Dedifferentiated amniotic fluid mesenchymal stem cell (primary cell): ENCODE measurements around the gene FGF12.

Experiments used
- DNase-seq: peaks from one replicate; pipeline ENCODE4 v3.0.0-alpha.2; 2016; ENCODE audit errors: extremely low spot score

Gene FGF12

DNA sequence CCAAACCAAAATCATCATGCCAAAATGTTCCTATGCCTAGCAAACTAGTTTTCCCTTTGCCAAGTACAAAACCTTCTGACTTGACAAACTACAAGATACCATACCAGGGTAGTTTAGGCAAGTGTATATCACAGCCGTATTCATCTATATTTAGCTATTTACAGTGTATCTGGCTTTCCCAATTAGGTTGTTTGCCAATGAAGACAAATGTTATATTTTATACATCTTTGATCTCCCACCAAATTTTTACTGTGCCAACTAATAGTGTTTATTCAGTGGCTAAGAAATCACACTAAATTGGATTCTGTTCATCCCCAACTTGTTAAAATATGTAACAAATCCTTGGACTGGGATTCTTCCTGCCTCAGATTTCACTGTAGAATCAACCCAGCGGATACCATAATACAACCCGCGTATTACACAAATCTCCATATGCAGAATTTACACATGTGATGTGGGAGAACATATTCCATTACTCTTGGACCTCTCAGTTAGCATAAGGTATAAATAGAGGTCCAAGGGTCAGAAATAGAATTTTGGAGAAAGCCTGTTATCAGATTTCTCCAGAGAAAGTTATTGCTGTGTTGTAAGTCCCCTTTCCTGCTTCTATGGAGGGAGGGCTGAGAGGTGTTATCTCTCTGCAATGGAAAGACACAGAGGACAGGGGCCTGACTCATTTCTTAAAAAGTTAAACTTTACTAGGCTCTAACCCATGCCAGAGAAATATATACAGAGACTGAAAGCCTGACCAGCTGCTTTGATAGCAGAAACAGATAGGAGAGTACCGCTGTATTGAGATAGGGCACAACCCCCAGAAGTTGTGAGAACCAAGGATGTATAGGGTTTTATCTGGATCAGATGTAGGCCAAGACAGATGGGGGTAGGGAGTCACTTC lies 467.0 kb downstream of the FGF12 start:
- no peak for DNase-seq

DNA sequence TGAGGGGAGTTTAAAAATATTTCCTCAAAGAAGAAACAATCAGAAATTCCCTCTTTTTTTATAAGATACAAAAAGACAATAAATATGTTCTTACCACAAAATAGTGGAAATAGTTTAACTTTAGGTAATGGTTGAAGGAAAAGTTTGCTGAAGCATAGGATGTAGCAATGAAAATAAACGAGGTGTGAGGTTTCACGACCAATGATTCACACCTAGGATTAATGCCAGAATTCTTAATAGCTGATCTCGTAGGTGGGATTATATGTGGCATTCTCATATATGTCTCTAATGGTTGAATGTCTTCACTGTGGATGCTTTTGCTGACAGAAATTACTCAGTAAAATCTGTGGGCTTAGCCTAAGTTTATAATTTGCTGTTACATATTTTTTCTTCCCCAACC lies 467.7 kb downstream of the FGF12 start:
- no peak for DNase-seq

DNA sequence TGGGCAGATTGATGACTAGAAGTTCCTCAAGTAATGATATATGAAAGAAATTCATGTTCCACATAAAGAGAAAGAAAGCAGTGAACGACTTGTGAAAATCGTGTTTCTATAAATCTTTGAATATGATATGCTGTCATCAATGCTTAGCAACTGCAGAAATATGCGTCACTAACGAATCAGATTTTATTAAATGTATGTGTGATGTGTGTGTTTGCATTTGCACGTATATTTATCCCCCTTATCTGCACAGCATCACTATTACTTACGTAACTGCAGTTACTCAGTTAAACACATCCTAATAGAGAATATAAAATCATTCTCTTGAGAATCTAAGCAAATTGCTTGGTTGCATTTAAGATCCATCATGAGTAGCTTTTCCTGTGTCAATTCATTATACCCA lies 468.6 kb downstream of the FGF12 start:
- no peak for DNase-seq

DNA sequence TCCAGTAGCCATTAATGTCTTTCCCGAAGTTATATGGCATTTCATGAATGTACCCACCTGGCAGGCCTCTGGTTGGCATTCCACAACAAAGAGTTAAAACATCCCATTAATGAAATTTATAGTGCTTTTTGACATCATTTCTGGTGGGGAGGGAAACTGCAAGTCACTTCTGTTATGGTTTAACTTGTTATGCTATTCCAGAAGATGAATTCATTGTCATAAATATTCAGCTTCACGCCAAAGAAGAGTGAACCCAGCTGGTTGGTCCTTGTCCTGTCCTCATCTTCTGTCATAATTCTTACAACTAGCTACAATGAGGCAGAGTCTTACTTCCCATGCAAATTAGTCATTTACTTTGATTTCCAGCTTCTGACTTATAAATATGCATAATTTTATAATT lies 471.5 kb downstream of the FGF12 start:
- DNase-seq, result no peak

DNA sequence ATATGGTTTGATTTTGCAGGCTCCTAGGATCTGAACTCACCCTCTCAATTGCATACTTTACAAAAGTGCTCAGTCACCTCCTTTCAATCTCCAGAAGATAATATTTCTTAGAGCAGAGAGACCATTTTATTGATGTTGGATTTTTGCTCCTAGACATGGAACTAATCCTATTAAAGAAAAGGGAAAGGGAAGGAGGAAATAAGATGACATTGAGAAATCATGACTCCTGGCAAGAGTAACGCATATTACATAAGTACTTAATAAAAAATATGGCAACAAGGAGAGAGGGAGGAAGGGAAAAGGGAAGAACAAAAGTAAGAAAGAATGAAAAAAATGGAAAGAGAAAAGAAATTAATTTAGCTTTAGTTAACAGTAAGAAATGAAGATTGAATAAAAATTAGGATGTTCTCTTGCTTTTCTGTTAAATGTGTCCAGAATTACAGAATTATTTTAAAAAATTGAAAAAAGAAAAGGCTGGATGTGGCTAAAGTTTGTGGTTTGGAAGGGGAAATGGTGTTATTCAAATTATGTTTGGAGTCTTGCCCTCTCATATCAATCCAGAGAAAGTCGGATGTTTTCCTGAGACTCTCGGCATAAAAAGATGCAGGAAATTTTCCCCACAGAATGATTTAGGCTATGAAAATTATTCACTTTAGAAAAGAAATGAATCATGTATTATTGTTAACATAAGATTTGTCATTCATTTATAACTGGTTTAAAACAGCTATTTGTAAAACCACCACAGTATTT lies 474.0 kb downstream of the FGF12 start:
- DNase-seq, result no peak

DNA sequence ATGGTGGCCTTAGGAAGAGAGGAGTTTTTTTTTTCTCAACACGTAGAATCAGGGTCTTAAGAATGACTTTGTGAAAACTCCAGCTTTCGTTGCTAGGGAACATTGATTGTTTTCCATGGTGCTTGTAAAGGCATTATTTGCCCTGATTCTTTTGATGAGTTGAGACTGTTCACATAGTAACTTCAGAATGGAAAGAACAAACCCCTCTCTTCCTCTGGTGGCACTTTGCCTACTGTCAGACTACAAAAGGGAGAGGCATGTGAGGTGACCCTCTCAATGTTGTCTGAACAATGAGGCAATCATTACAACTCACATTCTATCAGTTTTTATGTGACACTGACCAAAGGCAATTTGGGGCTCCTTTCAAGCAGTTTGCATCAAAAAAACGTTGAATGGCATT lies 477.8 kb downstream of the FGF12 start:
- no peak for DNase-seq

DNA sequence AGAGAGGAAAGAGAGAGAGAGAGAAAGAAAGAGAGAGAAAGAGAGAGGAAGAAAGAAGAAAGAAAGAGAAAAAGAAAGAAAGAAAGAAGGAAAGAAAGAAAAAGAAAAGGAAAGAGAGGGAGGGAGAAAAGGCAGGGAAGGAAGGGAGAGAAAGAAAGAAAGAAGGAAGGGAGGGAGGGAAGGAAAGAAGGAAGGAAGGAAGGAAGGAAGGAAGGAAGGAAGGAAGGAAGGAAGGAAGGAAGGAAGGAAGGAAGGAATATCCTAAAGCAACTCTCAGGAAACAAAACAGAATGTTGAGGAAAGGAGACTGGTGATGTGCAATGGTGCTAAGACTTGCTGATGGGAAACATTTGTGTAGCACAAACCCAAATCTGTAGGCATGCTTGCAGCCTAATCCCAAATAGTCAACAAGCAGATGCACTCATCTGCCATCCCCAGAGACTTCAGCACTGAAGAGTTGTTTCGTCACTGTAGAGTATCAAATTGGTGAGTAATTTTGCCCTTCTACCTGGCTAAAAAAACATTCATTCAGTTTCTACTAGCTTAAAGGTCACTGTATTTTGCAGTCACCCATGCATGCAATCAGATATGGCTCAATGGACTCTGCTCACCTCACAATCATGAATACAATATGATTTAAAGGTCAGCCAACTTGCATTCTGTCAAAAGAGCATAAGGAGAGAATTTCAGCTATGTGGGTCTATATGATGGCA lies 480.3 kb downstream of the FGF12 start:
- DNase-seq, result no peak

DNA sequence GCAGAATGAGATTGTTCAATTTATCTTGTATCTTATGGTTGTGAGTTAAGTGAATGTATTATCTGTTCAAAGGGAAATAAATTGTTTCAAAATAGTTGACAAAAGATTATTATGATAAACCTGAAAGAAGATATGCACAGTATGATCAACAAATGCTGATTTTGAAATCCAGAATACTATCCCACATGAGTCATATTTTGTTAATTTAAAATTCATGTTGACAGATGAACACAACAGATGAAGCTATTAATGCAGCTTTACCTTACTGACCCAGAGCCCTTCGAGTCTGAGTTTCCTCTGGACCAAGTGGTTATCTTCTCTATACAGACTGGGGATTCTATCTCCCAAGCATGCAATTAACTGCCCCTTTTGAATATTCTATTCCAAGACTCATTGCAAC lies 482.8 kb downstream of the FGF12 start:
- no peak for DNase-seq

DNA sequence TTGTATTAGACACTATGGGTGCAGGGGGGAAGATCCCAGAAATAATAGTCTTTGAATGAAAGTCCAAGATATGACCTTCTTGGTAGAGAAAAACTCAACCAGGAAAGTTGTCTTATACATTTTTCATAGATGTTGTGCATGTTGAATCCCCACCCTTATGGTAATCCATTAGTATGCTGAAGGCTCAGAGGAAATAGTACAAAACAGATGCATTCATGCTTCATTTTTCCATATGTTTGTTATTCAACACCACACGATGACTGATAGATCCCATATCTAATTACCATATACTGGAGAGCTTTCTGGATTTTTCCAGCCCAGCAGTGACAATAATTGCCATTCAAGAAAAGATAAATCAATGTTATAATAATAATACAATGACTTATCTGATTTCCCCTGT lies 487.4 kb downstream of the FGF12 start:
- no peak for DNase-seq

DNA sequence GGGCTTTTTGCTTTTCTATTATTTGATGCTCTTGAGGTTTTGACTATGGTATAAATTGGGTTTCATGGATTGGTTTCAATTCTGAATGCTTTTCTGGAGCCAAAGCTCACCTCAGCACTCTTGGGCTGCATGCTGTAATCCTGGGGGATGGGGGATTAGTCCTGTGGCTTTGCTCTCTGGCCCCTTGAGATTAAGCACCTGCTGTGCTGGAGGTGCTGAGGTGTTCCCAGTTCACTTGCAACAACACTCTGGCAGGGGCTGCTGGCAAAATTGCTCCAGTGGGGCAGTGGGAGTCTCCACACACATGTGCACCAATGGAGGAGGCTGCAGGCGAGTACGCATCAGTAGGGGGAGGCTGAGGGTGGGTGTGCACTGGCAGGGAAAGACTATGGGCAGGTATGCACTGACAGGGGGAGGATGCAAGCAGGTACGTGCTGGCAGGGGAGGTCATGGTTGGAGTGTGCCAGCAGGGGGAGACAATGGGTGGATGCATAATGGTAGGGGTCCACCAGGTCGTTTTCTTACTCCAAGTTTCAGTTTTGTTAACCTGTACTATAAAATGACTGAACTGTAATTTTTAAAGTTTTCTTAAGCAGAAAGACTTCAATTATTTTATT lies 489.2 kb downstream of the FGF12 start:
- no peak for DNase-seq

DNA sequence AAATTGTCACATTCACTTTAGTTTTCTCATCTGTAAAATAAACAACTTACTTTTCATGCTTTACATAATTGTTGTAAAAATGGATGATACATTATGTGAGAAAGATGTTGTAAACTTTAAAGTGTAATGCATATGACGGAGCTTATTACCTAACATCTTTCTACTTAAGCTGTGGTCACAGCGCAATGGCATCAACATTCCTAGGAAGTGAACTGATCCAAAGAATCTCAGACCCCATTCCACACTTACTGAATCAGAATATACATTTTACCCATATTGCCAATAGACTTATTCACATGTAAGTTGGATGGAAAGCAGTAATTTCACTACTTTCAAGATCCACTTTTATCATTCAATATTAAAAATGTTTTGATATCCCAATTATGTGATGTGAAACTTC lies 497.5 kb downstream of the FGF12 start:
- DNase-seq, result no peak

DNA sequence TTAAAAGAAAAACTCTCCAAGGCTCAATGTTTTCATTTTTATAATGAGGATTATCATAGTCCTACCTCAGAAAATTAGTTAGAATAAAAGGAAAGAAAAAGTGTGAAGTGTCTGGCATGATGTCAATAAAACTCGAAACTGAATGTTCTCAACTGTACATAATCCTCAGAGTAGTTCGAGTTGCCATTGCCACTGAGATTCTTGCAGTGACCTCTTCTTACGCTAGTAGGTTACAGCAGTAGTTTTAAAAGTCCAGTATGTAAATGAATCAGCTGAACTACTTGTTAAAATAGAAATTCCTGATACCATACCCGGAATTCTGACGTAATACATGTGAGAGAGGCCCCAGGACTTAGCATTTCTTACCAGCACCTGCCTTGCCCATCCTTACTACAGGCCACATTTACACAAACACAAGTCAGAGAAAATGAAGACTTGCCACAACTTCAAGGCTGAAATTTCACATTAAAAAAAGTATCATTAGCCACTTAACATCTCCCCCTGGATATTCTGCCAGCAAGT lies 502.6 kb downstream of the FGF12 start:
- no peak for DNase-seq

DNA sequence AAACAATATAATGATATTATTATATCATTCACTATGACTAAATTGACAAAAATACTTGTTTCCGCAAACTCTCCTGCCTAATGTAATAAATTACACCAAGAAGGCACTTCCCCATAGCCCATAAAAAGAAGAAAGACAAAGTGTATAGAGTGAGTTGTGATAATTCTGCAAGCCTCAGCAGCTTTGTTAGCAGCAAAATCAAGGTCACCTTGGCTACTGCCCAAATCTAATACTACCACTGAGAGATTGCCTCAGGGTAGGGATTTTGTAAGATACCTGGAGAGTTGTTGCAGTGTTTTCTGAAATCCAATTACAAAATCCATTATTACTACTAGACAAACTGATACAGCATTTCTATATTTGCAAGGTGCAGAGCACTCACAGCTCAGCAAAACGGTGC lies 503.5 kb downstream of the FGF12 start:
- no peak for DNase-seq

DNA sequence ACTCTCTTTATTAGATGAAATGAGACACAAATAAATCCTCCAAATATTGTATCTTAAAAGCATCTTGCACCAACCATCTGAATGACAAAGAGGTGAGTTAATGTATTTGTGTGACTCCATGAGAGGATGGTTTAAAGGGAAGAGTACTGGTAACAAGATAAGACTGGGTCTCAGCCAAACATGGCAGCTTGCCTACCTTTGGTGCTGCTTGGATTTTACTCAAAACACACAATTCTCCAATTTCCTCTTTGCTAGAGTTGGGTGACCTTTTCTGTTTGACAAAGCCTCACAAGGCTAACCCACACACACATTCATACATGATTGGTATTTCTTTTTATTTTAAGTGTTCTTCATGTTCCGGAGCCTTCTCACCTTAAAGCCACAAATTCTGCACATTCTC lies 506.4 kb downstream of the FGF12 start:
- DNase-seq, result no peak

DNA sequence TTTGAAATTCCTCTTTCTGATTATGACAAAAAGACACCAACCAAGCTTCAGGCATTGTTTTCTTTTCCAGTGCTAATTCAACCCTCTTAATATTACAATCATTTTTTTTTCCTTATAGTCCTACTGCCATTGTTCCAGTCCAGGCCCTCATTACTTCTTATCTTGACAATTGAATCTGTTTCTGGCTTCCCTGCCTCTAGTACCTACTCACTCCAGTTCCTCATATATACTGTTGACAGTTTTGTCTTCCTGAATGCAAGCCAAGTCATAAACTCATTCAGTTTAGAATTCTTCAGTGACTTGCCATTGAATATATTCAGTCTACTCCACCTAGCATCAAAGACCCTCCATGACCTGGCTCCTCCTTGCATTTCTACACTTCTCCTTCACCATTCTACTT lies 507.4 kb downstream of the FGF12 start:
- DNase-seq, result no peak

DNA sequence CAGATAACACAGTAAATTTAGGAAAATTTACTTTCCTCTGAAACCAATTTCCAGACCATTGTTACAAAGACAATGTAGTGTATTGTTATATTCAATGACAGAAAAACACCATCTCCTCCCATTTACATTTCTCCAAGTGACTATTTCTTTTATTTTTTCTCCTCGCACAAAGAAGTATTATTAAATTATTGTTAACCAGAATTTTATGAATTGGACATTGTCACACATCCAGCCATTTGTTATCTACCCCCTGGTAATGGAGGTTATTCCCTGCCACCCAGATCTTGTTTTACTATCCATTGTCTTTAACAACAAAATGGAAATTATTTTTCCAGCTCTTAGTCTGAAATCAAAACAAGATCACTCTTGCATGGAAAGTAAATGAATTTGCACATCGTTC lies 511.3 kb downstream of the FGF12 start:
- no peak for DNase-seq

DNA sequence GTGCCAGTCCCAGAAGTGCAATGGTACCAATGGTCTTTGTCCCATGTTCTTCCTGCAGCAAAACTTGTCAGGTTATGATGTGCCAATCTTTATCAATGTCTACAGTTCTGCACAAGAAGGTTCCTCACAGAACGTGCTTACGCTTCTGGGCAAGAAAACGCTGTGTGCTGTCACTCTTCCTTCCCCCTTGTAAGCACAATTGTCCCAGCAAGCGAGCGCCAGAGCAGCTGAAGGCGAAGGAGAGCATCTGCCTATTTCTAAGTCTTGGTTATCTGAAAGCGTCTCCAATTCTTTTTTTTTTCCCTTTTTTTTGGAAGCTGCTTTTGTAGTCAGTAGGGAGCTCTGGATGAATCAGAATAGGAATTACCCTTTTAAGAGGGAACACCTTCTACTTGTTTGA lies 514.4 kb downstream of the FGF12 start:
- no peak for DNase-seq

DNA sequence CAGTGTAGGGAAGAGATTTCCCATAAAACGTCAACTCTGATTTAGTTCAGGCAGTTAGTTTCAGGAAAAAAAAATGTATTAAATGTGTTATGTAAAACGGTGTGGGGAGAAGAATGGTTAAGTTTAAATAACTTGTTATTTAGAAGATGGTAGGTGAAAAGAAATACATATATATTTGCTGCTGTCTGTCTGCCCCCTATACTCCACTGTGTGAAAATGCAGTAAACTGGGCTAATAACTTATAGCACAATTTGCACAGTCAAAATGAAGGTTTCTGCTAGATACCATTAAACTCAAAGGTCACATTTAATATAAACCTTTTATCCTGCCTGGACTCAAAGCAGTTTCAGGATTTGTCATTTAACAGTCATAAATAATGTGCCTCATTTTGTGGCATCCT lies 515.0 kb downstream of the FGF12 start:
- no peak for DNase-seq

DNA sequence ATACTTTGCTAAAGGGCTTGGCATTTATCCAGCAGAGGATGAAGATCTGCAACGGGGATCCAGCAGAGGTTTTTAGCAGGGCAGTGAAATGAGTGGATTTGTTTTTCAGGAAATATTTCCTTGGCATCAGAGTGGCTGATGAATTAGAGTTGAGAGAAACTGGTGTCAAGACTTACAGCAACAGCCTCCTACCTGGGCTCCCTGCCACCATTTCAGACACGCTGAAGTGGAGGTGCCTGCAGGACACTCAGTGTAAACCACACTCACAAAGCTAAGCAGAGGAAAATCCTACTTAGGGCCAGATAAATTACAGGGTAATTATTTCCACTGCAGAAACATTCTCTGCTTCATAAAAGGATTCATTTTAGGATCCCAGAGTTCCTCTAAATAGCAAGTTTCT lies 519.7 kb downstream of the FGF12 start:
- DNase-seq, result no peak

DNA sequence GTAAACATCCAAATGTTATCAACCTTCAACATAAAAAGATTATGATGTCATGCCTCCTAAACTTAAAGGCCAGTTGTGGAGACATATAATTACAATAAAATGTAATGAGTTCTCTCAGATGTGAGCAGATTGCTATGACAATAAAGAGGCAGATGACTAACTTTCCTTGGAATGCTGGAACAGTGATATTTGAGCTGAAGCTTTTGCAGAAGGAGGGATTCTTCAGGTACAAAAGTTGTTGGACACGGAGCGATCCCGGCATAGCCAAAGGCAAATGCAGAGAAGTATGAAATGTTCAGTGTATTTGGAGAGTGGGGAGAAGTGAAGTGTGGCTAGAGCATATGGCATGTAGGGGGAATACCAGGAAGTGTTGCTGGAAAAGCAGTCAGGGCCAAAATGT lies 520.1 kb downstream of the FGF12 start:
- DNase-seq, result no peak

DNA sequence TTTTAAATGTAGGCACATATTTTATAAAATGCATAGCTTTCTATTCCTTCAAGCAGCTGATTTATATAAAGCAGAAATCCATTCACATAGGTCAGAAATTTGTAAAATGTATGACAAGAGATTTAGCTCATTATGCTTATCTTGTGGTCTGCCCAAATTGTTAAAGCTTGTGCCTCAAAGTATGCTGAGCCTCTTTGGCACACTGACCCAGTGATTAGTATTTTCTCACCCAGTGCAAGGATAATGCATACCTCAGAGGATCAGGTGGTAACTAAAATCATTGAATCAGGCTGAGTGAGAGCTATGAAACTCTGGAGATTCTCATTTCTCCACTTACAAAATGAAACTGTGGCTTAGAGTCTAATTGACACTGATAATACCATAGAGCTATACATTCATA lies 533.3 kb downstream of the FGF12 start:
- no peak for DNase-seq

DNA sequence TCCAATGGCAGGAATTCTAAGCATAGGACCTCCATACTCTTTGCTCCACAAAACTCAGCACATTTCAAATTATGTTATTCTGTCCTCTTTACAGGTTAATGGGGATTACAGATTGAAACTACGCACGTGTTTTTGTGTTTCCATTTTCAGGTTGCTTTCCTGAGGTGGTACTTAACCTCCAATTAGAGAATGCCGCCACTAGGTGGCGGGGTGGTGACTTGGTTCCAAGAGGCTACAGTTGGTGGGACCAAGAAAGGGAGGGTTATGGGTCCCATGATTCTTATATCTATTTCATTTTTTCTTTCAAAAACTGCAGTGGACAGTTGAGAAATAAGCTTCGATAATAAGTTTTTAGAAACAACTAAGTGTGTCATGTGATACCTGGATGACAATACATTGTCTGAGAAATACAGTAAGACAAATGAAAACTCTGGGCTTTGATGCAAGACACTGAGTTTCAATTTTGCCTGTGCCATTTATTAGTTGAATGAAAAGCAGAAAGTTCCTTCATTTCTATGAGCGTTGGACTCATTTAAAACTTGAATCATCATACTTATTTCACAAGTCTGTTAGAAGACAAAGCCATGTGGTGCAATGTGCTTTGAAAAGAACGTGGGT lies 539.0 kb downstream of the FGF12 start:
- no peak for DNase-seq
